Right kidney (tissue), 9 donors: ENCODE results near the gene ETDB.
"Not testable (repeated sequence)": the region's sequence is repeated elsewhere in the genome, so short reads cannot be mapped to it uniquely, and the experiment has no call there.

Source experiments
- DNase-seq: peaks from one replicate; pipeline ENCODE4 v3.0.0-alpha.2; 2016
- long read RNA-seq, 8 donors: transcript quantifications; one replicate each; lab custom pipeline, GENCODE V29; 2026

Gene ETDB
- long read RNA-seq, donor 1: 0 reads
- long read RNA-seq, donor 2: 0 reads
- long read RNA-seq, donor 3: 0 reads
- long read RNA-seq, donor 4: 0 reads
- long read RNA-seq, donor 5: 0 reads
- long read RNA-seq, donor 6: 0 reads
- long read RNA-seq, donor 7: 0 reads
- long read RNA-seq, donor 8: 0 reads

DNA sequence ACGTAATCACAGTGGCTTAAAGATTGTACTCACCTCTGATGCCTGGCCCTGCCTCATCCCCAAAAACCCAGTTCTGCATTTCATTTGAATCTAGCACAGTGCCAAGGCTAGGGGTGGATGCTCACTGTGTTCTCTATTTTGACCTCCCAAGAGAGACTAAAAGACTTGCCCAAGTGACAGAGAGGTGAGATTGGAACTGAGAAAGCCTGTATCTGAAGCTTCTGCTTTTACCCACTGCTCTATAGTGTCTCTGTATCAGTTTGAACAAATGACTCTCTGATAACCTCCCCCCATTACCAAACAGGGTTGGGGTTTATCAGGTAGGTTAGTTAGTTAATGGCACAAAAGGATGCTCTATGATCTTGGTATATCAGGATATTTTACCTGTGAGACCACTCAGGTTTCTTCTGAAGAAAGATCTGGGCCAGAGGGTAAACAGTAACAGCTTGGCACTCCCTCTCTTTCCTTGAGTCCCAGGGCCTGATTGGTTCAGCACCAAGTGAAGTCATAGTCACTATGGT is at the start of gene ETDB:
TSS of gene ETDB (minus strand) at position 471 of the 521 bp plus-strand sequence. CDS start 1,265 bp downstream, outside the sequence.
- not testable (repeated sequence) for DNase-seq

DNA sequence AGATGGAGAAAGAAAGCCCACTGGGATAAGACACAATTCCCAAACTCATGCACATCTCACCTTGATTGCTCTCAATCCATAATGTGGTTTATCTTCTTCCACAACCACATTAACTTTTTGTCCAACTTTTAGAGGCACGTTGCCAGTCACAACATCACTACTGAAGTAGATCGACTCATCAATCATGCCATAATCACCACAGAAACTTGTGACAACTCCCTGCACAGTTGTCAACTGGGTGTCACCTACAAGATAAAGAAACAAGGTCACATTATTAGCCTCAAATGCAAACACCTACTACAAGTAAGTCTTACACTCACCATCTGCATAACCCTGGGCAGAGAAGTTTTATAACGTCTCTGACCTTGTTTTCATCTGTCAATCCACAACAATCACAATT is 49.2 kb upstream of the ETDB start:
- not testable (repeated sequence) for DNase-seq

DNA sequence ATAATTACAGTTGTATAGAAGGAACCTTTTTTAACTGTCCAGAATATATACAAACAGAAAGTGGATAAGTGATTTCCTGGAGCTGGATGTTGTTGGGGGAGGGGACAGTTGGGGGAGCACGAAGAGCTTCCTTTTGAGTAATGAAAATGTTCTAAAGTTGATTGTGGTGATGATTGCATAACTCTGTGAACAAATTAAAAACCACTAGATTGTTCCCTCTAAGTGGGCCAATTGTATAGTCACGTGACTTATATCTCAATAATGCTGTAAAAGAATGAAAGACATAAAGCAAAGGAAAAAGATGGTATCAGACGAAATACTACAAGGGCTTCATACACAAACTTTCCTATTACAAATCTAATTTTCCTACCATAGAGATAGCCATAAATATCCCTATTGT is 48.2 kb upstream of the ETDB start:
- DNase-seq: no peak

DNA sequence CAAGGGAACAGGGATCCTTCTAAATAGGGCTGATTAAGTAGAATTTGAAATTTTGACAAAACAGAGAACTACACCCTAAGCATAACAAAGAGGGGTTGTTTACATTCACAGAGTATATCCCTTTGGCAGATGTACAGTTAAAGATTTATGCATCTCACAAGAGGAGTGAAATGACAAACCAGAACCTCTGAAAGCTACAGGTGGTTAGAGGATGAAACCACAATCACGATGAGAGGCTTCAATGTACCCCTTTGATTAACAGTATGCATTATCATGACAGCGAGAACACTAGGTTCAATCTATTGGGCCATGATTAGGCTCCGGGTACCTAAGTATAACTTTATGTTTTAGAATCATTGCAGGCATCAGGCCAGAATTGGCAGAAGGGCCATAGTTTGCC is 34.4 kb upstream of the ETDB start:
- not testable (repeated sequence) for DNase-seq

DNA sequence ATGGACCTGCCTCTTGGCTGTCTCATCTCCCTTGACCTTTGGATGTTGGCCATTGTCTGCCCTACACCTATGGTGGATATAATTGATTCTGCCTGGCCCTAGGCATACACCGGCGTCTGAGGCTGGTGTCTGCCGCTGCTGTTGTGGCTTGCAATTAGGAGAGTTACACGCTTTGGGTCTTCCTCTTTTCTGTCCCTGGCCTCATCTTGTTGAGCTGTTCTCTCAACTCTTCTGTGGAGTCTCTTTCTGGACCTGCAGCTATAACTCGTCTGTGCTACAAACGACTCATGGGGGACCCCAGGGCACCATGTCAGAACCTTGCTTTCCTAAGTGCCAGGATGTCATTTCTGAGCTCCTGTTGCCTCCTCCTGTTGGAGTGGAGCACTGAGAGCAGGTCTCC is 5.8 kb upstream of the ETDB start:
- not testable (repeated sequence) for DNase-seq

DNA sequence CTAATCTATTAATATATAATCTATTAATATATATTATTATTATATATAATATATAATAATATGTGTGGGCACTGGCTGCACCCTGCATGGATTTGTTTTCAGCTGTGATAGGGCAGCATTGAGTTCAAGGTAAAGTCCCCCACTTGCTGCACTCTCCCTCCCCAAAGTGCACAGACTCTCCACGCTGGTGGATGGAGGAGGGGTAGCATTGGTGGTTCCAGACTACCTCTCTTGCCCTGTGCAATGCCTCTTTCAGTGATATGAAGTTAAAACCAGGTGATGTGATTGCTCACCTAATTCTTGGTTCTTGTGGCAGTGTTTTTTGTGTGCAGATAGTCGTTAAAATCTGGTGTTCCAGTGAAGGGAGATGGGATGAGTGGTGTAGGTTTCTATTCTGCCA is 4.3 kb downstream of the ETDB start:
- not testable (repeated sequence) for DNase-seq

DNA sequence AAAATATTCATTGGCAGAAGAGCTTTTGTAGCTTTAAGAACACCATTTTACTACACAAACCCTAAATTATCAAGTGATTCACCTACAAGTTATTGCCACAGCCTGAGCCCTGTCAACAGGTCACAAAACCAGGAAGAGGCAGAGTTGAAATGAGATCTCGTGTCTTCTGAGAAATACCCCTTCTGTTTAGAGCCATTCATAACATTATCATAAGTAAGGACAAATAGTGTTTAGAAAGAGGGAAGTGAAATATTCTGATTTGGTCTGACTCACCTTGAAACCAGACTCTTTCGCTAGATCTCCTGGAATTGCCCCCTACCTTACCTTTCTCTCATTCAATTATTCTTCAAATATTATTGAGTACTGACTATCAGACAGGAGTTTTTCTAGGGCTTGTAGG is 5.9 kb downstream of the ETDB start:
- DNase-seq: no peak

DNA sequence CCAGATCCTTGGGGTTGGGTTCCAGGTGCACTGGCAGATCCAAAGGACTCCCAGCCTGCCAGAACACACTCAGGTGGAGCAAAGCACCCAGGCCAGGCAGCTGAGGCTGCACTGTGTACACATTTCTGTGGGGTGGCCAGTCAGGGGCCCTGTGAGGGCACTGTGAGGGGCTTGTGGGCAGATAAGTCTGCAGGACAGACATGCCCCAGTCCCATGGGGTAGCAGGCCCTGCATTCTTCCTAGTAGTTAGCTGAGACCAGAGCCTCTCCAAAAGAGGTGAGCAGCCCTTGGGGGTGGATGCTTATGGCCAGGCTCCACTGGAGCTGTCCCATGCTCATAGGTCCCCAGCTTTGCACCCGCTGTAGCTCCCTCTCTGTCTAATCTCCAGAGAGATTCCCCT is 7.6 kb downstream of the ETDB start:
- no peak for DNase-seq

DNA sequence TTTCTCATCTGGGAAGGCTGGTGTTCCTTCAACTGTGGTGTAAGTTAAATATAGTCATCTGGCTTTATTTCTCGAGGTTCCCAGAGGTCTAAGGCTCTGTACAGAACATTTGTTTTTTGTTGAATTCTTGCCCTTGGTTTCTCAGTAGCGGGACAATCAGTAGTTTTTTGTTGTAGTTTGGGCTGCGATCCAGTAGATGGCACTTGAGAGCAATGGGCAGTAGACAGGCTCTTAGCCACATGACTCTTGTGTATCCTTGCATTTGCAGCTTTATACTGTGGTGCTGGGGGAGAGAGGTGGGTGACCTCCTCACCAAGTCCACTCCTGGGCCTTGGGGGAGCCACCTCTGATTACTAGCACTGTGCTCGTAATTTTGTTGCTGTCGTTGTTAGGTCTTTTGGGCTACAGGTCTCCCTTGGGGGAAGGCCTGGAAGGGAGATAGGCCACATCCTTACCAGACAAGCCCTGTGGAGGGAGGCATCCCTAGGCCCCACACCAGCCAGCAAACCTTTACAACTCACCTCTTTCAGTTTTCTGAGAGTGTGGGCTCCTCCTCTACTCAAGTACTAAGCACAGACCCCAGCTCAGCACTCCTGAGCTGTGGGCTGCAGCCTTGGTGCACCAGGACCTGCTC is 8.1 kb downstream of the ETDB start:
- no peak for DNase-seq

DNA sequence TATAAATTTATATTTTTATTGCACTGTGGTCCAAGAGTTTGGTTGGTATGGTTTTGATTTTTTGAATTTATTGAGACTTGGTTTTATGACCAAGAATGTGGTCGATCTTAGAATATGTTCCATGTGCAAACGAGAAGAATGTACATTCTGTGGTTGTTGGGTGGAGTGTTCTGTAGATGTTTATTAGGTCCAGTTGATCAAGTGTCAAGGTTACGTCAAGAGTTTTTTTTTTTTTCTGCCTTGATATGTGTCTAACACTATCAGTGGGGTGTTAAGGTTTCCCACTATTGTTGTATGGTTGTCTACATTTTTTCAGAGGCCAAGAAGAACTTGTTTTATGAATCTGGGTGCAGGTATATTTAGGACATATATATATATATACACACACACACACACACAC is 10.8 kb downstream of the ETDB start:
- DNase-seq: no peak

DNA sequence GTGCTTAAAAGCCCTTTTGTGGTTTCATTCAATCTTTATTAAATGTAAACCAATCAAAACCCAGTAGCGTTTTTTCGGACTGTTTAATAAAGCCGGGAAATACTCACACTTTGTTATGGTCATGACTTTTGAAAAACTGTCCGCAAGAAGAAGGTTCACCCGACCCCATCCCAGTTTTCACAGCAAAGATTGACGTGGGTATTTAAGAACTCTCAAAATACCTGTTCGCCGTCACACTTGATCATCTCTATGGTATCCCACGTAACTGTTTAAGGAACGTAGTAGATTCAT is 20.9 kb downstream of the ETDB start:
- no peak for DNase-seq

DNA sequence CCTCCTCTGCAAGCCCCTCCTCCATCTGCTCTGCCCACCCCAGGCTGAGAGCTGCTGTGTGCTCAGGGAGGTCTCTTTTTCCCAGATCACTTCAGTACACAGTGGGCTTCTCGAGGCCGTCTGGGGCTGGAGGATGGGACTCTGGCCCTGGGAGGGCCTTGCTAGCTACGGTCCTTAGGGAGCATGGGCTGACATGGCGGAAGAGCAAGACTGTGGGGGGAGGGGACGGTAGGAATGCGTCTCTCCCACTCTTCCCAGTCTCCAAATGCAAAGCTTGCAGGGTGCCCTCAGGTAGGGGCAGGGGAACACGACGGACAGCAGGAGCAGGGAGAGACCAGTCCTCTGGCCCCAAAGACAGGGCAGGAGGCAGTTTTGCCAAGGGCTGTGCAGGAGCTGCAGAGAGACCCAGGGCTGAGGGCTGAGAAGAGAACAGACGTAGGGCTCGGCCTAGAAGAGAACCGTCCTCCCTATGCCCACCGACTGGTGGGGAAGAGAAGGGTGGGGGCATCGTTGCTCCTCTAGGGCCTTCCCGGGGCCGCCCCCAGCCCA is 23.1 kb downstream of the ETDB start:
- DNase-seq: peak; percentile 54

DNA sequence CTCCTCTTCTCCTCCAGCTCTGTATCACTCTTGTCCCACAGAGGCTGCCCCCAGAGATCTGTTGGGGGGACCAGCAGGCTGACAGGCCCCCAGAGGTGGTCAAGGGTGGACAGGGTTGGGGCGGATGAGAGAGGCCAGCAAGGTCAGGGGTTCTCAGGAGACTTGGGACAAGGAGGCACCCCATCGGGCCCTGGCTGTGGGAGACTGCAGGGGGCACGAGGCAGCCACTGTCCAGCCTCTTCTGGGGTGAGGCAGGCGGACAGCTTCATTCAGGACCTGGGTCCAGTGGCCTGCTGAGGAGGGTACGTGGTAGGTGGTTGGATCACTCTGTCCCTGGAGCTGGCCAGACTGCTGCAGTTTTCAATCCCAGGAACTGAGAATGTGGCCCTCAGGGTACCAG is 24.6 kb downstream of the ETDB start:
- DNase-seq: no peak

DNA sequence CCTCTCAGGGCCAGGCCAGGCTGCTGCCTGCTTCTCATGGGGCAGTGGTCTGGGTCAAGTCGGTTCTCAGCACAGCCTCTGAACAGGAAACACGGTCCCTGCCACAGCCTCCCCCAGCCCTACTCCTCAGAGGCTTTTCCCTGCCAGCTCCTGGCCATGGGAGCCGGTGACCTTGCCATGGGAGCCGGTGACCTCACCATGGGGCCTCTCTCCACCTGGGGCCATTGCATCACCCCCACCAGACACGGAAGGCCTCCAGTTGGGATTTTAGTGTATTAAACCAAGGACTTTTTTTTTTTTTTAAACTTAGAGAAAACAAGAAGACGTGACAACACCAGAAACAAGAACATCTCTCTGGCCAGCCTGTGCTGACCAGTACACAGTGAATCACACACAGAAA is 25.6 kb downstream of the ETDB start:
- no peak for DNase-seq

DNA sequence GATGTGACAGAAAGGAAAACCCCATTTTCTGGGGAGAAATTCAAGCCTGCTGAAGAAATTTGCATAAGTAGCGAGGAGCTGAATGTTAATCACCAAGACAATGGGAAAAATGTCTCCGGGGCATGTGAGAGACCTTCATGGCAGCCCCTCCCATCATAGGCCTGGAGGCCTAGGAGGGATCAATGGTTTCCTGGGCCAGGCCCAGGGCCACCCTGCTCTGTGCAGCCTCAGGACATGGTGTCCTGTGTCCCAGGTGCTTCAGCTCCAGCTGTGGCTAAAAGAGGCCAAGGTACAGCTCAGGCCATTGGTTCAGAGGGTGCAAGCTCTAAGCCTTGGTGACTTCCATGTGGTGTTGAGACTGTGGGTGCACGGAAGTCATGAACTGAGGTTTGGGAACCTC is 31.2 kb downstream of the ETDB start:
- DNase-seq: no peak

DNA sequence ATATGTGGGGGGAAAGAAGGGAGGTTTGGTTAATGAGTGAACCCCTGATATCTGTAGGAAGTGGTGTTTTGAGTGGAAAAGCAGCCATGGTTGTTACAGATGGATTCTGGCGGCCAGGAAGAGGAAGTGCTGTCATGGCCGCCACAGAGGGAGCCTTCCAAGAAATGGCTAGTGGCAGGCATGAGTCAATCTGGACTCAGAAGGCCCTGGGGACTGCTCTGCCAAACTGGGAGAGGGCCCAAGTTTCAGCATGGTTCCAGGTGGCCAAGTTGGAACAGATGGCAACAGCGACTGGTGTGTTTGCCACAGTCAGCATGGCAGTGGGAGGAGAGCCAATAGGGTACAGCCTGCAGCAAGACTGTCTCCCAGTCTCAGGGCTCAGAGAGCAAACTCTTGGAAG is 32.5 kb downstream of the ETDB start:
- no peak for DNase-seq

DNA sequence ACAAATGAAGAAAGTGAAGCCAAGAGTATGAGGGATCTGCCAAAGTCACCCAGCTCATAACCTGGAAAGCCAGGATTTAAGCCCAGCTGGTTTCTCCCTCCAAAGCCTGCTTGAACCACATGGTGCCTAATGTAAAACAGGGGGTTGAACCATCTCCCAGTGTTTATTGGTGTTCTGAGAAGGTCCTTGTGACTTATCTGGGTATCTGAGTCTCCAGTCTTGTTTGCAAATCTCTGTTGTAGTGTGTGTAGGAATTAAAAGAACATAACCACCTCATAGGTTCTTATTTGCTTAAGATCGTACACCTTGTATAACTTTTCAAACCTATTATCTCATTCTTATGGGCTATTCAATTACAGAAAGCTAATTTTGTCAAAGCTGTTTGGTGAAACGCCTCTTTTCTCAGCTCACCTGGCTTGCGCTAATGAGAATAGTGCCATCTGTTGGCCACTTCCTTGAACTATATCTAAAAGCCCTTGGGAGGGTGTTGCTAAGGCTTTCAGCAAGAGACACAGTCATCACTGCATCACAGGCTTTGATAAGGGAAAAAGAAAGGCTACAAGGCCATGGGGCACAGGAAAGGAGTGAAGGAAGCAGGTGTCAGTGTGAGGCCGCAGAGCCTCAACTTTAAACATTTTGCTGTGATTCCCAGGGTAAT is 34.0 kb downstream of the ETDB start:
- no peak for DNase-seq

DNA sequence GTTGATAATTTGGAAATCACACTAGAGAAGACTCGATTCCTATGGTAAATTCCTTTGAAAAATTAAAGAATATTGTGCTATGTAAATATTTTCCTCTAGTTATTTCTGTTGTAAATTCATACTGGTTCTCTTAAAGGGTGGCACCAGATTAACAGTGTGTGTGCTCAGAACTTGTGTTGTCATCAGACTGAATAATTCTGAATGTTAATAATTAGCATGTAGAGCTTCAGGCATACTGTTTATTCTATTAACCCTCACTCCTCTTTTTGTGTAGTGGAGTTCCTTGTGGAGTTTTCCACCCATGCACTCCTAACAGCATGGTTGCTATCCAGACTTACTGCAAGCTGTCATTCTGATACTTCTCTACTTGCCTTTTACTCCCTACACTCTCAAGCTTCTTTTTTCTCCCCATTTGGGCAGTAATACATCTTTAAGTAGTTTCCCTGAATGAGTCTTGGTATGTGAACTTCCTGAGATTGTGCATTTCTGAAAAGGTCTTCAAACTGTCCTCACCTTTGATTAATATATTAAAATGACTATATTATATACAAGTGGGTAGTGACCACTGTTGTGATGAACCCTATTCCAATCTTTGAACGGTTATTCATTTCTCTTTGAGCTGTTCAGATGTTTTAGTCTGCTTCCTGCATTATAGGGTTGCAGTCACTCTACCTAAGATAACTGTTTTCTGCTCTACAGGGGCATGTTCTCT is 38.5 kb downstream of the ETDB start:
- no peak for DNase-seq
